ENCODE measurements around the gene ATP6V1G2. TPM values are rescaled to one million over a fixed set of nuclear protein-coding genes. Genes with fewer than 3 reads are reported as not detected.
A peak's percentile ranks its signal among the peaks of the same experiment; 100 is the strongest.
"Not testable (repeated sequence)": the region's sequence is repeated elsewhere in the genome, so short reads cannot be mapped to it uniquely, and the experiment has no call there.

ATP6V1G2 gene
- total RNA-seq, result 0.67 and 2.7 TPM in 2 replicates

DNA sequence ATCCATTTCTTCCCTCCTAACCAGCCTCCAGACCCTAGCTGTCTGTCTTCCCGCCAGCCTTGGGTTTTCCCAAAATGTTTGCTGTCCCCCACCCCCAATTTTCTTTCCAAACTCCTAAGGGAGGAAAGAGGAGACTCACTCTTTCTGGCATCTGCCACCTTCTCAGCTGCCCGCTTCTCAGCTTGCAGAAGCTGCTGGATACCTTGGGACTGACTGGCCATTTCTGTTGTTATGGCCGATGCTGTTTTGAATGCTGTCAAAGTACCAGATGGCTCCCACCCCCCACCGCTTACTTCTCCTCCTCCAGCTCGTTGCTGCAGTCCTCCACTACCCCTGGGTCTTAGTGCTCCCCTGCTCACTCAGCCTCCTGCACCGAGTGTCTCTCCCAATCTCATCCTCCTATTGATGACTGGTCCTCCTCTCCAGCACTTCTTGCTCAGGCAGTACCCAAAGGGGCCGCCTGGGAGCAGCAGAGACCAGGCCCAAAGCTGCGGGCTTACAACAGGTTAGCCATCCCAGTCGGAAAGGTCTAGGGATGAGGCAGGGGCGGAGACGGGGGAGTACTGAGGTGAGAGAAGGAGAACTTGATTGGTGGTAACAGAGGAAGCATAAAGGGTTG, at the start of gene ATP6V1G2:
ATP6V1G2 (minus strand) TSS at position 270 of the 619 bp plus-strand sequence; CDS start at position 221, 49 bp downstream.
- Histone ChIP-seq H3K4me3 (ENCODE audit: low read depth, low read length) (peak within 1 kb of the TSS; percentile 44), H3K27me3 (ENCODE audit: control insufficient read depth, insufficient read depth, low read length) (no peaks in the 10 kb centered on the region), H3K36me3 (ENCODE audit: control insufficient read depth, insufficient read depth, low read length) (no peaks in the 10 kb centered on the region)
- DNase-seq (ENCODE audit: low read depth), result peak; percentile 79
- TF ChIP-seq, protein P1, sequence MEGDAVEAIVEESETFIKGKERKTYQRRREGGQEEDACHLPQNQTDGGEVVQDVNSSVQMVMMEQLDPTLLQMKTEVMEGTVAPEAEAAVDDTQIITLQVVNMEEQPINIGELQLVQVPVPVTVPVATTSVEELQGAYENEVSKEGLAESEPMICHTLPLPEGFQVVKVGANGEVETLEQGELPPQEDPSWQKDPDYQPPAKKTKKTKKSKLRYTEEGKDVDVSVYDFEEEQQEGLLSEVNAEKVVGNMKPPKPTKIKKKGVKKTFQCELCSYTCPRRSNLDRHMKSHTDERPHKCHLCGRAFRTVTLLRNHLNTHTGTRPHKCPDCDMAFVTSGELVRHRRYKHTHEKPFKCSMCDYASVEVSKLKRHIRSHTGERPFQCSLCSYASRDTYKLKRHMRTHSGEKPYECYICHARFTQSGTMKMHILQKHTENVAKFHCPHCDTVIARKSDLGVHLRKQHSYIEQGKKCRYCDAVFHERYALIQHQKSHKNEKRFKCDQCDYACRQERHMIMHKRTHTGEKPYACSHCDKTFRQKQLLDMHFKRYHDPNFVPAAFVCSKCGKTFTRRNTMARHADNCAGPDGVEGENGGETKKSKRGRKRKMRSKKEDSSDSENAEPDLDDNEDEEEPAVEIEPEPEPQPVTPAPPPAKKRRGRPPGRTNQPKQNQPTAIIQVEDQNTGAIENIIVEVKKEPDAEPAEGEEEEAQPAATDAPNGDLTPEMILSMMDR (IDR thresholded peaks at IDR 0.05; ENCODE audit: insufficient read depth, low read length, poor library complexity, severe bottlenecking), result peak; percentile 98

DNA sequence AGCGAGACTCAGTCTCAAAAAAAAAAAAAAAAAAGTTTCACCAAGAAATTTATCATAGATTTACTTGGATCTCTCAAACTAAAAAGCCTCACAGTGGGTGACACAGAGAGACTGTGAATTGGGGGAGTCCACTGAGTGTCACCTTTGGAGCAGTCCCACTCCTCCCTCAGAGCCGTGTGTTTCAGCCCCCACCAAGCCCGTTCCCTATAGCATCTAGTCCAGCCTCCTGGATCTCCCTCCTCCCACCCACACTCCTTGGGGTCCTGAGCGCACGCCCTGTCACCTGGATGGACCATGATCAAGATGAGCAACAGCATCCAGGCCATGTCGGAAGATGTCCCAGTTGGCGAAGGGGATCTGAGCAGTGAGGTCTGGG, 46.0 kb upstream of the ATP6V1G2 start:
- no peak overlapping the region for H3K4me3 ChIP-seq (ENCODE audit: low read depth, low read length)
- H3K36me3 ChIP-seq (ENCODE audit: control insufficient read depth, insufficient read depth, low read length), result no peaks in the 10 kb centered on the region
- DNase-seq (ENCODE audit: low read depth), result no peak
- H3K27me3 ChIP-seq (ENCODE audit: control insufficient read depth, insufficient read depth, low read length), result no peaks in the 10 kb centered on the region
- TF ChIP-seq, protein P1 (IDR thresholded peaks at IDR 0.05; ENCODE audit: insufficient read depth, low read length, poor library complexity, severe bottlenecking), result no peak

DNA sequence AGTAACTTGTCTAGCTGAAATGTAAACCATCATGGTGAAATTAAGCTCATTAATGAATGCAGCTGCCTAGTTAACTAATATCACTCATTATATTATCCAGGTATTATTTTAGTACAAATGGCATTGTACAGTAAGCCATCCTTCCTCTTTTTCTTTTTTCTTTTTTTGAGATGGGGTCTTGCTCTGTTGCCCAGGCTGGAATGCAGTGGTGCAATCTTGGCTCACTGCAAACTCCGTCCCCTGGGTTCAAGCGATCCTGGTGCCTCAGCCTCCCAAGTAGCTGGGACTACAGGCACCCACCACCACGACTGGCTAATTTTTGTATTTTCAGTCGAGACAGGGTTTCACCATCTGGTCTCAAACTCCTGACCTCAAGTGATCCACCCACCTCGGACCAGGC, 44.3 kb upstream of the ATP6V1G2 start:
- not testable (repeated sequence) for DNase-seq (ENCODE audit: low read depth); H3K27me3 ChIP-seq (ENCODE audit: control insufficient read depth, insufficient read depth, low read length); H3K4me3 ChIP-seq (ENCODE audit: low read depth, low read length); H3K36me3 ChIP-seq (ENCODE audit: control insufficient read depth, insufficient read depth, low read length)

DNA sequence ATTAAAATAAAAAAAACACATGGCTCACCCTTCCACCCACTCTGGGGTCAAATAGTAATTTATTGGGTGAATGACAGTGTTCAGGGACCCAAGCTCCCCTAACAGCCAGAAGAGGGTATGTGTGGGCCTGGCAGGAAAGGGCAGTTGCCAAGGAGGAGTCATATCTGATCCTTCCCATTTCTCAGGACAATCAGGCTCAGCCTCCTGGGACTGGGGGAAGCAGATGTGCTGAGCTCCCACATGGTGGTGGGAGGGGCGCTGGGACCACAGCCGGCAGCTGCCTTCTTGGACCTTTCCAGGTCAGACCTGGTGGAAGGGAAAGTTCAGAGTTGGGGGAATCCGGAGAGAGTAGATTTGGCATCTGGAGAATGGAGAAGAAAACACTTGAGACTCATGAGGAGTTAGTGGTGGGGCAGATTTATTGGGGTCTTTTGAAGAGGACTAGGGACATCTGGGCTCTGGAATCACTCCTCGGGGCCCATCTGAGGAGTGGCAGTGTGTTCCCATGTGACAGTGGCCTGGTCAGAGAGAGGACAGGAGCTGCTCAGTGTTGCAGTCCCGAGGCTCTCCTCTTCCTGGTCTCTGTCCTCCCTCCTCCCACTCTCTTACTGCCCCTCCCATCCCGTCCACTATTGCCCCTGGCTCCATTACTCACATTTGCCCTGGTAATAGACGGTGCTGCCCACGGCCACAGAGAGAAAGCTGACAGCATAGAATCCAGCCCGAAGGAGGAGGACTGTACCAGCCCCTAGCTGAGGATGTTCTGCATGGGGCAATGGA, 42.7 kb upstream of the ATP6V1G2 start:
- Histone ChIP-seq H3K27me3 (ENCODE audit: control insufficient read depth, insufficient read depth, low read length) (no peaks in the 10 kb centered on the region), H3K36me3 (ENCODE audit: control insufficient read depth, insufficient read depth, low read length) (no peaks in the 10 kb centered on the region), H3K4me3 (ENCODE audit: low read depth, low read length) (no peak overlapping the region)
- TF ChIP-seq, protein P1 (IDR thresholded peaks at IDR 0.05; ENCODE audit: insufficient read depth, low read length, poor library complexity, severe bottlenecking), result no peak
- DNase-seq (ENCODE audit: low read depth), result no peak

DNA sequence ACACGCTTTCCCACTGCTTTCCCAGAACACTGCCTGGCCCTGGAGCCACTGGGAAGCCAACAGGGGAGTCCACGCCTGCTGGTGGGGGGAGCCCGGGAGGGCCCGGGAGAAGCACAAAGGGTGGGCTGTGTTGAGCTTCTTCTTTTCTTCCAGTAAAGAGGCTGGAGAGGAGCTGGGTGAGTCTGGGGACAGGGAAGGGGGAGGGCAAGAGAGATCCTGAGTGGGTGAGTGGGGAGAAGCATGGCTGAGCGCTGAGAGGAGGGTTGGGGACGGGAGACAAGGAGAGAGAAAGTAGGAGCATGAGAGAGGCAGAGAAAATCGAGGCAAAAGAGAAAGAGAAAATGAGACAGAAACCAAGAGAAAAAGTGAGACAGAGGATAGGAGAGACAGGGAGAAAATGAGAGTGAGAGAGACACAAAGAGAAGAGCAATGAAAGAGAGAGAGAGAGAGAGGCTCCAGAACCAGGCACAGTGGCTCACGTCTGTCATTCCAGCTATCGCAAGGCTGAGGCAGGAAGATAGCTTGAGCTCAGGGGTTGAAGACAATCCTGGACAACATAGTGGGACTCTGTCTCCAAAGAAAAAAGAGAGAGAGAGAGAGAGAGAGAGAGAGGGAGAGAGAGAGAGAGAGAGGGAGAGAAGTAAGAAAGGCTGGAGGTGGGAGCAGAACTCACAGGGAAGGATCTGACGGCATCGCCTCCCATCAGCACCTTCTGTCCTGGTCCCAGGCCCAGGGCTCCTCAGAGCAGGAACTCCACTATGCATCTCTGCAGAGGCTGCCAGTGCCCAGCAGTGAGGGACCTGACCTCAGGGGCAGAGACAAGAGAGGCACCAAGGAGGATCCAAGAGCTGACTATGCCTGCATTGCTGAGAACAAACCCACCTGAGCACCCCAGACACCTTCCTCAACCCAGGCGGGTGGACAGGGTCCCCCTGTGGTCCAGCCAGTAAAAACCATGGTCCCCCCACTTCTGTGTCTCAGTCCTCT, 41.7 kb upstream of the ATP6V1G2 start:
- no peaks in the 10 kb centered on the region for H3K27me3 ChIP-seq (ENCODE audit: control insufficient read depth, insufficient read depth, low read length)
- TF ChIP-seq, protein P1 (IDR thresholded peaks at IDR 0.05; ENCODE audit: insufficient read depth, low read length, poor library complexity, severe bottlenecking), result no peak
- no peak overlapping the region for H3K4me3 ChIP-seq (ENCODE audit: low read depth, low read length)
- H3K36me3 ChIP-seq (ENCODE audit: control insufficient read depth, insufficient read depth, low read length), result no peaks in the 10 kb centered on the region
- DNase-seq (ENCODE audit: low read depth), result no peak

Measured in kidney epithelial cell (primary cell).